HEK293 (cell line): Measurements from ENCODE around the gene LY9.
A peak's percentile ranks its signal among the peaks of the same experiment; 100 is the strongest.

ENCODE experiments used
- CTCF ChIA-PET: fragments of 350-600 bp; formaldehyde crosslinking; extraction: SDS; loops from one replicate; lab custom pipeline; 2021; ENCODE audit warnings: antibody characterized with exemption; lab: Yijun Ruan, JAX
- POLR2A ChIA-PET: fragments of 300-600 bp; formaldehyde crosslinking; extraction: SDS; loops from one replicate; lab custom pipeline; 2020; ENCODE audit warnings: antibody characterized with exemption, inconsistent platforms; lab: Yijun Ruan, JAX
- H3K27ac ChIP-seq: fragments of 200-500 bp; sonication (Bioruptor generic); 2 replicates; pipeline ENCODE4 v1.5.1; 2014; ENCODE audit warnings: low read depth, low read length, control low read depth, inconsistent platforms; ENCODE audit errors: extremely low read depth
- H3K36me3 ChIP-seq, 2 experiments: fragments of 200-500 bp in 1 of 2; sonication (Bioruptor generic) in 1 of 2; 1 replicate in 1 of 2; 2 replicates in 1 of 2; pipeline ENCODE4 v1.5.1; 2014 to 2017; ENCODE audit warnings: inconsistent platforms in 2 of 2, low read length in 2 of 2; ENCODE audit not compliant: control insufficient read depth in 2 of 2, insufficient read depth in 1 of 2
- H3K4me1 ChIP-seq: fragments of 200-500 bp; sonication (Bioruptor generic); 2 replicates; pipeline ENCODE4 v1.5.1; 2014; ENCODE audit warnings: mild to moderate bottlenecking, low read length, inconsistent platforms; ENCODE audit not compliant: control insufficient read depth, insufficient read depth
- H3K4me3 ChIP-seq: 2 replicates; pipeline ENCODE4 v1.5.1; 2011; ENCODE audit warnings: low read depth, mild to moderate bottlenecking, control low read depth, low read length, moderate library complexity
- H3K9me3 ChIP-seq: fragments of 200-500 bp; sonication (Bioruptor generic); 2 replicates; pipeline ENCODE4 v1.5.1; 2014; ENCODE audit warnings: low read depth, low read length, inconsistent platforms; ENCODE audit not compliant: control insufficient read depth, insufficient read depth
- ATF2 ChIP-seq: fragments of 450-650 bp; formaldehyde crosslinking; IDR thresholded peaks from 2 replicates; pipeline ENCODE4 v1.5.1; 2016; ENCODE audit warnings: missing biosample characterization, missing genetic modification characterization, low read depth
- CTCF ChIP-seq: fragments of 450-650 bp; formaldehyde crosslinking; IDR thresholded peaks from 2 replicates; pipeline ENCODE4 v1.5.1; 2016; ENCODE audit warnings: missing biosample characterization, missing genetic modification characterization
- IKZF3 ChIP-seq: fragments of 450-650 bp; IDR thresholded peaks from 2 replicates; pipeline ENCODE4 v1.5.0; 2018; ENCODE audit warnings: missing biosample characterization, mild to moderate bottlenecking, missing genetic modification characterization, moderate library complexity
- MEIS1 ChIP-seq: sonication (generic); formaldehyde crosslinking; IDR thresholded peaks from 2 replicates; pipeline ENCODE4 v1.8.1; 2022; ENCODE audit warnings: missing genetic modification reagents, mild to moderate bottlenecking, borderline replicate concordance
- REST ChIP-seq: fragments of 450-650 bp; formaldehyde crosslinking; IDR thresholded peaks from 2 replicates; pipeline ENCODE4 v1.5.1; 2016; ENCODE audit warnings: missing biosample characterization, missing genetic modification characterization
- TCF7L2 ChIP-seq: IDR thresholded peaks from 2 replicates; pipeline ENCODE4 v1.6.1; 2011; ENCODE audit warnings: low read depth, mild to moderate bottlenecking, inconsistent platforms, low read length, moderate library complexity, borderline replicate concordance
- ZNF132 ChIP-seq: fragments of 450-650 bp; formaldehyde crosslinking; IDR thresholded peaks from 2 replicates; pipeline ENCODE4 v1.5.1; 2017; ENCODE audit warnings: missing biosample characterization, missing genetic modification characterization, borderline replicate concordance
- ZNF18 ChIP-seq: fragments of 450-650 bp; formaldehyde crosslinking; IDR thresholded peaks from 2 replicates; pipeline ENCODE4 v1.5.1; 2016; ENCODE audit warnings: missing biosample characterization, missing genetic modification characterization
- ZNF248 ChIP-seq: fragments of 450-650 bp; formaldehyde crosslinking; IDR thresholded peaks from 2 replicates; pipeline ENCODE4 v1.5.1; 2017; ENCODE audit warnings: missing biosample characterization, missing genetic modification characterization
- ZNF274 ChIP-seq, 2 experiments: fragments of 200-500 bp in 1 of 2; fragments of 450-650 bp in 1 of 2; sonication (Bioruptor generic) in 1 of 2; formaldehyde crosslinking in 1 of 2; IDR thresholded peaks; 2 replicates each; pipeline versions ENCODE4 v1.5.1 to v1.6.1; 2014 to 2016; ENCODE audit warnings: borderline replicate concordance in 1 of 2, inconsistent platforms in 1 of 2, low read length in 1 of 2, missing biosample characterization in 1 of 2, missing genetic modification characterization in 1 of 2
- ZNF311 ChIP-seq: fragments of 450-650 bp; formaldehyde crosslinking; IDR thresholded peaks from 2 replicates; pipeline ENCODE4 v1.5.1; 2017; ENCODE audit warnings: missing biosample characterization, missing genetic modification characterization, borderline replicate concordance
- ZNF416 ChIP-seq: fragments of 450-650 bp; formaldehyde crosslinking; IDR thresholded peaks from 2 replicates; pipeline ENCODE4 v1.5.1; 2016; ENCODE audit warnings: missing biosample characterization, missing genetic modification characterization
- ZNF423 ChIP-seq: fragments of 450-650 bp; formaldehyde crosslinking; IDR thresholded peaks from 2 replicates; pipeline ENCODE4 v1.5.1; 2016; ENCODE audit warnings: missing biosample characterization, missing genetic modification characterization
- ZNF623 ChIP-seq: fragments of 450-650 bp; formaldehyde crosslinking; IDR thresholded peaks from 2 replicates; pipeline ENCODE4 v1.5.1; 2016; ENCODE audit warnings: missing biosample characterization, missing genetic modification characterization
- ZNF654 ChIP-seq: fragments of 450-650 bp; formaldehyde crosslinking; IDR thresholded peaks from 2 replicates; pipeline ENCODE4 v1.5.1; 2016; ENCODE audit warnings: low read depth, missing biosample characterization, missing genetic modification characterization
- ZNF692 ChIP-seq: fragments of 450-650 bp; formaldehyde crosslinking; IDR thresholded peaks from 2 replicates; pipeline ENCODE4 v1.5.1; 2016; ENCODE audit warnings: missing biosample characterization, missing genetic modification characterization

LY9 gene

GRCh38 chr1:160826546-160826945 lies 30.6 kb downstream of the LY9 start (continued):
- TF ChIP-seq IKZF3 (tag by site-specific recombination) = no peak
- no peak for TF ChIP-seq TCF7L2

GRCh38 chr1:160827418-160827817 lies 31.4 kb downstream of the LY9 start:
- ChIA-PET CTCF (interaction anchor here (0.7 to 1.3 kb wide), 6 partner anchors 8 to 124 kb away, joined by 3 to 5 read pairs (median 3); no protein-coding TSS in a partner anchor), POLR2A (no interaction called here)
- no peak for TF ChIP-seq ZNF416 (tag by site-specific recombination)
- Histone ChIP-seq H3K27ac (no peak overlapping the region), H3K36me3 (no peaks in the 10 kb centered on the region), H3K9me3 (no peaks in the 10 kb centered on the region), H3K4me1 (no peaks in the 10 kb centered on the region), H3K4me3 (no peak overlapping the region)

- TF ChIP-seq ZNF132 (tag by site-specific recombination) (no peak), ZNF623 (tag by site-specific recombination) (no peak), ATF2 (no peak), MEIS1 (CRISPR knock-in tag) (no peak), ZNF423 (tag by site-specific recombination) (no peak), ZNF248 (no peak), ZNF692 (tag by site-specific recombination) (no peak), ZNF274 (IDR thresholded peaks at IDR 0.05; ENCODE audit: low read length) (no peak), ZNF274 (tag by site-specific recombination; IDR thresholded peaks at IDR 0.05; ENCODE audit: borderline replicate concordance) (no peak), ZNF311 (tag by site-specific recombination) (no peak), ZNF18 (tag by site-specific recombination) (no peak)
- CTCF ChIA-PET = interaction anchor here (0.6 to 4.1 kb wide), 18 partner anchors 11 to 150 kb away, joined by 3 to 28 read pairs (median 5); no protein-coding TSS in a partner anchor
These were observed 33.8 kb downstream of the LY9 start for GRCh38 chr1:160829766-160830165.

GRCh38 chr1:160830321-160831153 lies 34.6 kb downstream of the LY9 start:
- POLR2A ChIA-PET = no interaction called here
- H3K27ac ChIP-seq = no peak overlapping the region
- TF ChIP-seq REST (tag by site-specific recombination) (no peak), ZNF654 (tag by site-specific recombination) (peak; percentile 7; the same call in 1 of the 2 replicates), CTCF (tag by site-specific recombination) (peak; percentile 48)
- TF ChIP-seq, all 188 proteins: peak for 2
- no peak overlapping the region for H3K4me3 ChIP-seq
- no peaks in the 10 kb centered on the region for H3K4me1 ChIP-seq
- H3K36me3 ChIP-seq = no peaks in the 10 kb centered on the region
- no peaks in the 10 kb centered on the region for H3K9me3 ChIP-seq
- CTCF ChIA-PET = interaction anchor here (0.5 to 4.1 kb wide), 28 partner anchors 10 to 276 kb away, joined by 3 to 28 read pairs (median 4); partner anchors contain the start of gene ITLN2

More at GRCh38 chr1:160829766-160830165, 33.8 kb downstream of the LY9 start:
- Histone ChIP-seq H3K36me3 (no peaks in the 10 kb centered on the region), H3K27ac (no peak overlapping the region), H3K9me3 (no peaks in the 10 kb centered on the region), H3K4me3 (no peak overlapping the region), H3K4me1 (no peaks in the 10 kb centered on the region)
- POLR2A ChIA-PET = no interaction called here
